SK-N-SH (cell line): ENCODE measurements around the gene BRWD1. TPM values are rescaled to one million over a fixed set of nuclear protein-coding genes. Genes with fewer than 3 reads are reported as not detected.

Experiments used
- CTCF ChIA-PET: fragments of 300-600, 350-600 bp; formaldehyde crosslinking; extraction: SDS; loops from one replicate; lab custom pipeline; 2021; lab: Yijun Ruan, JAX
- POLR2A ChIA-PET: fragments of 350-600 bp; sonication (Branson Sonifier 250); formaldehyde crosslinking; extraction: SDS; loops from one replicate; lab custom pipeline; 2020; ENCODE audit warnings: antibody characterized with exemption, inconsistent platforms; lab: Yijun Ruan, JAX
- DNase-seq: peaks from one replicate; pipeline ENCODE4 v3.0.0; 2012
- H2AFZ ChIP-seq: fragments of 200-600 bp; sonication (generic); 2 replicates; pipeline ENCODE4 v1.8.1; 2016; ENCODE audit warnings: antibody characterized with exemption, mild to moderate bottlenecking, low read depth
- H3F3A ChIP-seq: fragments of 200-600 bp; sonication (generic); replicated peaks from 2 replicates; pipeline ENCODE3; 2016; ENCODE audit warnings: antibody characterized with exemption, mild to moderate bottlenecking; ENCODE audit not compliant: insufficient read depth
- H3K27ac ChIP-seq, 2 experiments: fragments of 200-500 bp in 1 of 2; fragments of 200-600 bp in 1 of 2; sonication (Bioruptor generic) in 1 of 2; sonication (generic), shearing (Covaris generic) in 1 of 2; 2 replicates each; pipeline versions ENCODE4 v1.5.1 to v1.6.1; 2014 to 2016; ENCODE audit warnings: low read depth in 2 of 2, inconsistent platforms in 1 of 2, low read length in 1 of 2, mild to moderate bottlenecking in 1 of 2, mixed read lengths in 1 of 2
- H3K27me3 ChIP-seq: fragments of 200-600 bp; sonication (generic), shearing (Covaris generic); 2 replicates; pipeline ENCODE4 v1.6.1; 2016; ENCODE audit warnings: mixed run types; ENCODE audit not compliant: insufficient read depth
- H3K36me3 ChIP-seq, 2 experiments: fragments of 200-500 bp in 1 of 2; fragments of 200-600 bp in 1 of 2; sonication (Bioruptor generic) in 1 of 2; sonication (generic) in 1 of 2; replicated peaks in 1 of 2; 2 replicates each; pipeline versions ENCODE3 to v1.5.1; 2014 to 2016; ENCODE audit warnings: low read length in 1 of 2, mild to moderate bottlenecking in 1 of 2; ENCODE audit not compliant: insufficient read depth in 2 of 2, control insufficient read depth in 1 of 2
- H3K4me1 ChIP-seq, 2 experiments: fragments of 200-500 bp in 1 of 2; fragments of 200-600 bp in 1 of 2; sonication (Bioruptor generic) in 1 of 2; sonication (generic), shearing (Covaris generic) in 1 of 2; 2 replicates each; pipeline versions ENCODE4 v1.5.1 to v1.6.1; 2014 to 2016; ENCODE audit warnings: low read depth in 1 of 2, low read length in 1 of 2, mixed run types in 1 of 2; ENCODE audit not compliant: insufficient read depth in 2 of 2, control insufficient read depth in 1 of 2
- H3K4me2 ChIP-seq: fragments of 200-600 bp; sonication (generic), shearing (Covaris generic); 2 replicates; pipeline ENCODE4 v1.6.1; 2017; ENCODE audit warnings: mixed run types
- H3K4me3 ChIP-seq, 2 experiments: fragments of 200-500 bp in 1 of 2; fragments of 200-600 bp in 1 of 2; sonication (Bioruptor generic) in 1 of 2; sonication (generic), shearing (Covaris generic) in 1 of 2; 2 replicates each; pipeline versions ENCODE4 v1.5.1 to v1.8.1; 2014 to 2016; ENCODE audit warnings: low read depth in 2 of 2, inconsistent platforms in 1 of 2, low read length in 1 of 2, mild to moderate bottlenecking in 1 of 2, mixed read lengths in 1 of 2, moderate library complexity in 1 of 2
- H3K79me2 ChIP-seq: fragments of 200-600 bp; sonication (generic); 2 replicates; pipeline ENCODE4 v1.8.1; 2017; ENCODE audit warnings: mild to moderate bottlenecking; ENCODE audit not compliant: insufficient read depth
- H3K9ac ChIP-seq: fragments of 200-600 bp; sonication (generic); 2 replicates; pipeline ENCODE4 v1.6.1; 2017; ENCODE audit warnings: mixed run types
- H3K9me2 ChIP-seq: fragments of 200-600 bp; sonication (generic); 2 replicates; pipeline ENCODE4 v1.6.1; 2017; ENCODE audit warnings: mixed run types
- H3K9me3 ChIP-seq: fragments of 200-600 bp; sonication (generic); 2 replicates; pipeline ENCODE4 v1.6.1; 2017; ENCODE audit warnings: mixed run types, mild to moderate bottlenecking, moderate library complexity
- H4K20me1 ChIP-seq: fragments of 200-600 bp; sonication (generic); 2 replicates; pipeline ENCODE4 v1.6.1; 2017; ENCODE audit warnings: mild to moderate bottlenecking, mixed run types; ENCODE audit not compliant: insufficient read depth
- CHD2 ChIP-seq: fragments of 150-350 bp; IDR thresholded peaks from 2 replicates; pipeline ENCODE4 v1.6.1; 2018; ENCODE audit warnings: low read length; ENCODE audit not compliant: partially characterized antibody
- CTCF ChIP-seq: fragments of 200-600 bp; sonication (generic); IDR thresholded peaks from 2 replicates; pipeline ENCODE4 v1.6.1; 2017; ENCODE audit warnings: antibody characterized with exemption, mild to moderate bottlenecking, moderate library complexity
- ELF1 ChIP-seq: IDR thresholded peaks from 2 replicates; pipeline ENCODE4 v1.4.0; 2012
- MXI1 ChIP-seq: IDR thresholded peaks from 2 replicates; pipeline ENCODE4 v1.6.1; 2012; ENCODE audit warnings: mild to moderate bottlenecking, low read depth, low read length, improper control_type of control experiment
- POLR2AphosphoS5 ChIP-seq: IDR thresholded peaks from 2 replicates; pipeline ENCODE4 v1.6.1; 2012; ENCODE audit warnings: low read depth, low read length
- REST ChIP-seq: IDR thresholded peaks from 2 replicates; pipeline ENCODE4 v1.6.1; 2012; ENCODE audit warnings: mild to moderate bottlenecking, low read depth, low read length, moderate library complexity
- RFX5 ChIP-seq: IDR thresholded peaks from 2 replicates; pipeline ENCODE4 v1.6.1; 2012; ENCODE audit warnings: mild to moderate bottlenecking, improper control_type of control experiment, low read length
- TAF1 ChIP-seq: IDR thresholded peaks from 2 replicates; pipeline ENCODE4 v1.6.1; 2012; ENCODE audit warnings: low read depth, mild to moderate bottlenecking, low read length, moderate library complexity, borderline replicate concordance
- WGBS: methylation state at CpG from one replicate; pipeline ENCODE4 v1.1.6; 2017; ENCODE audit warnings: low lambda C conversion rate; 5-methylcytosine and 5-hydroxymethylcytosine counted together
- polyA plus RNA-seq, 3 experiments: library from polyadenylated mRNA; depleted of rRNA; stranded (reverse); fragments of >200 nt; gene quantifications; 2 replicates each; pipeline ENCODE4 v1.2.3, GENCODE V29; 2012
- TF ChIP-seq, protein P1 (sequence below): fragments of 150-350 bp; IDR thresholded peaks from 2 replicates; pipeline ENCODE4 v1.6.1; 2017; ENCODE audit warnings: antibody characterized with exemption, low read length, low read depth, borderline replicate concordance

BRWD1 gene
- polyA plus RNA-seq, 1 of the 3 experiments (the other 2 are of a cell fraction), result 7.9 TPM

DNA sequence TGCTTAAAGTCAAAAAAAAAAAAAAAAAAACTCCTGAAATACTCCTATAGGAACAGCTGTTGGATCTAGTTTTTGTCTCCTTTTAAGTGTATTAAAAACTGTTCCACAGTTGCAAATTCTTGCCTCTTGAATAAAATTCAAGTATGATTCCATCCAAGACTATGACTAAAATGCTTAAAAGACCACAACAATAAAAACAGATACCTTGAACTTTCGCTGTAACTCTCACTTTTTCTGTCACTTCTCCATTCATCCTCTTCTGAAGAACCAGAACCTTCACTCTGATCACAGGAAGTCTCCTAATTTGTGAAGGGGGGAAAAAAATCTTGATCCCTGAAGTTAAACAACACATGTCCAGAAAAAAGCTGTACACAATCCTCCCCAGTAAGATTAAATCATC, 75.2 kb downstream of the BRWD1 start:
- Histone ChIP-seq H3K4me2 (no peak overlapping the region), H3K9me2 (no peaks in the 10 kb centered on the region)
- TF ChIP-seq CTCF, result no peak
- TF ChIP-seq TAF1, result no peak
- TF ChIP-seq ELF1, result no peak
- TF ChIP-seq, protein P1, sequence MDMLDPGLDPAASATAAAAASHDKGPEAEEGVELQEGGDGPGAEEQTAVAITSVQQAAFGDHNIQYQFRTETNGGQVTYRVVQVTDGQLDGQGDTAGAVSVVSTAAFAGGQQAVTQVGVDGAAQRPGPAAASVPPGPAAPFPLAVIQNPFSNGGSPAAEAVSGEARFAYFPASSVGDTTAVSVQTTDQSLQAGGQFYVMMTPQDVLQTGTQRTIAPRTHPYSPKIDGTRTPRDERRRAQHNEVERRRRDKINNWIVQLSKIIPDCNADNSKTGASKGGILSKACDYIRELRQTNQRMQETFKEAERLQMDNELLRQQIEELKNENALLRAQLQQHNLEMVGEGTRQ, result no peak
- no peak for TF ChIP-seq REST
- no peak for TF ChIP-seq CHD2
- TF ChIP-seq MXI1, result no peak
- TF ChIP-seq, all 33 proteins: peak for 0
- 92% methylated on average over 1 of the region's 1 CpG for WGBS
- Histone ChIP-seq H3K9ac (no peak overlapping the region), H3K4me3 (no peak overlapping the region), H2AFZ (no peak overlapping the region), H3K36me3 (peaks cover 58 to 62% of the 10 kb centered on the region in 2 experiments), H3K9me3 (no peaks in the 10 kb centered on the region), H4K20me1 (no peaks in the 10 kb centered on the region), H3F3A (peaks cover 11% of the 10 kb centered on the region), H3K4me1 (no peaks in the 10 kb centered on the region; a peak in 2 of 4 replicates), H3K27ac (no peak overlapping the region), H3K79me2 (peaks cover 19% of the 10 kb centered on the region), H3K27me3 (no peaks in the 10 kb centered on the region)
- POLR2A ChIA-PET, result no interaction called here
- DNase-seq, result no peak
- CTCF ChIA-PET, result no interaction called here

- Histone ChIP-seq H2AFZ (no peak overlapping the region), H4K20me1 (no peaks in the 10 kb centered on the region), H3K4me3 (no peak overlapping the region), H3K27ac (no peak overlapping the region), H3K36me3 (peaks cover 77 to 79% of the 10 kb centered on the region in 2 experiments), H3F3A (peaks cover 4% of the 10 kb centered on the region), H3K4me2 (no peak overlapping the region), H3K4me1 (no peaks in the 10 kb centered on the region), H3K79me2 (peaks cover 13% of the 10 kb centered on the region), H3K9me3 (no peaks in the 10 kb centered on the region)
- POLR2A ChIA-PET, result no interaction called here
- CTCF ChIA-PET, result no interaction called here
- no peak for DNase-seq
- TF ChIP-seq RFX5, result no peak
- TF ChIP-seq POLR2AphosphoS5, result no peak
- TF ChIP-seq, all 33 proteins: peak for 0
- H3K27me3 ChIP-seq, result no peaks in the 10 kb centered on the region
- H3K9me2 ChIP-seq, result no peaks in the 10 kb centered on the region
- H3K9ac ChIP-seq, result no peak overlapping the region
- 90% methylated on average over 3 of the region's 3 CpGs for WGBS
These were observed 80.6 kb downstream of the BRWD1 start for GRCh38 chr21:39232861-39233291.
